ENCODE data around the gene PRLH.
"Not testable (repeated sequence)": the region's sequence is repeated elsewhere in the genome, so short reads cannot be mapped to it uniquely, and the experiment has no call there.

The PRLH gene

GRCh38 chr2:237583385-237584295 lies 17.3 kb downstream of the PRLH start:
- DNase-seq = no peak

GRCh38 chr2:237585590-237586221 lies 19.3 kb downstream of the PRLH start:
- DNase-seq = no peak

- DNase-seq = no peak
Measured at GRCh38 chr2:237588044-237588696, 21.8 kb downstream of the PRLH start.

- DNase-seq = no peak
Measured at GRCh38 chr2:237590272-237591140, 24.1 kb downstream of the PRLH start, which contains the start of gene RAB17. Gene RAB17 (minus strand): TSS chr2:237590734. CDS start chr2:237586154, 4,580 bp downstream.

GRCh38 chr2:237591141-237591881 lies 24.9 kb downstream of the PRLH start:
- no peak for DNase-seq

GRCh38 chr2:237592425-237592980 lies 26.1 kb downstream of the PRLH start:
- DNase-seq = no peak

- DNase-seq = no peak
Measured at GRCh38 chr2:237593036-237593435, 26.7 kb downstream of the PRLH start.

GRCh38 chr2:237593596-237594320 lies 27.4 kb downstream of the PRLH start:
- no peak for DNase-seq

- DNase-seq = no peak
Measured at GRCh38 chr2:237594514-237594871, 28.1 kb downstream of the PRLH start.

GRCh38 chr2:237595829-237596519 lies 29.6 kb downstream of the PRLH start:
- not testable (repeated sequence) for DNase-seq

GRCh38 chr2:237596520-237597195 lies 30.3 kb downstream of the PRLH start:
- no peak for DNase-seq

GRCh38 chr2:237597196-237598145 lies 31.1 kb downstream of the PRLH start:
- no peak for DNase-seq

GRCh38 chr2:237598468-237599208 lies 32.3 kb downstream of the PRLH start:
- DNase-seq = no peak

GRCh38 chr2:237599465-237600110 lies 33.2 kb downstream of the PRLH start:
- DNase-seq = no peak

GRCh38 chr2:237600205-237600846 lies 34.0 kb downstream of the PRLH start:
- no peak for DNase-seq

- no peak for DNase-seq
Measured at GRCh38 chr2:237601453-237602116, 35.2 kb downstream of the PRLH start.

Data from effector CD8-positive, alpha-beta T cell (primary cell).